GM19455 (cell line): ENCODE data around the gene TSEN15.
"Not testable (repeated sequence)": the region's sequence is repeated elsewhere in the genome, so short reads cannot be mapped to it uniquely, and the experiment has no call there.

Experiments used
- ATAC-seq: cut with Tn5 transposase; IDR thresholded peaks from one replicate; pipeline ENCODE4 v1.9.1; 2021; ENCODE audit not compliant: unreplicated experiment

TSEN15 gene

GRCh38 chr1:184096005-184096404 is 44.5 kb downstream of the TSEN15 start:
- ATAC-seq: no peak

- not testable (repeated sequence) for ATAC-seq
Measured at GRCh38 chr1:184096580-184096979, 45.0 kb downstream of the TSEN15 start.

GRCh38 chr1:184101141-184101540 is 49.6 kb downstream of the TSEN15 start:
- ATAC-seq: no peak

- no peak for ATAC-seq
Measured at GRCh38 chr1:184101571-184101970, 50.0 kb downstream of the TSEN15 start.

GRCh38 chr1:184110272-184111204 is 59.0 kb downstream of the TSEN15 start:
- ATAC-seq: no peak

GRCh38 chr1:184112176-184112948 is 60.8 kb downstream of the TSEN15 start:
- ATAC-seq: no peak

- no peak for ATAC-seq
Measured at GRCh38 chr1:184113251-184113650, 61.7 kb downstream of the TSEN15 start.

- no peak for ATAC-seq
Measured at GRCh38 chr1:184114818-184115398, 63.4 kb downstream of the TSEN15 start.

GRCh38 chr1:184116287-184116686 is 64.8 kb downstream of the TSEN15 start:
- ATAC-seq: no peak

GRCh38 chr1:184118046-184118445 is 66.5 kb downstream of the TSEN15 start:
- ATAC-seq: no peak
